ENCODE data around the gene NEGR1. TPM values are rescaled to one million over a fixed set of nuclear protein-coding genes. Genes with fewer than 3 reads are reported as not detected.

The NEGR1 gene
- total and polyA plus RNA-seq, 2 experiments from 2014 or later: 1.0 to 2.8 TPM

- DNase-seq (ENCODE audit: low spot score): no peak
- Histone ChIP-seq H3K4me2 (no peak overlapping the region), H3K4me3 (no peak overlapping the region), H4K20me1 (ENCODE audit: insufficient read depth, poor library complexity, severe bottlenecking) (no peaks in the 10 kb centered on the region), H3K36me3 (replicated peaks; ENCODE audit: insufficient read depth, low read depth) (no peaks in the 10 kb centered on the region), H3K27ac (no peak overlapping the region), H3K9me3 (ENCODE audit: low read depth) (no peaks in the 10 kb centered on the region), H3K4me1 (ENCODE audit: insufficient read depth) (no peaks in the 10 kb centered on the region), H2AFZ (no peak overlapping the region), H3K27me3 (no peaks in the 10 kb centered on the region), H3K9me2 (replicated peaks; ENCODE audit: insufficient read depth) (peaks cover 3% of the 10 kb centered on the region), H3K79me2 (no peaks in the 10 kb centered on the region)
- WGBS (ENCODE audit: low lambda C conversion rate, missing lambda C conversion rate): 86% methylated on average over 6 of the region's 6 CpGs
- TF ChIP-seq EZH2phosphoT487 (IDR thresholded peaks at IDR 0.05; ENCODE audit: low read depth, severe bottlenecking, unreplicated experiment): no peak
- no peak for TF ChIP-seq EZH2 (IDR thresholded peaks at IDR 0.05; ENCODE audit: borderline replicate concordance)
- TF ChIP-seq CTCF (IDR thresholded peaks at IDR 0.05; ENCODE audit: poor library complexity): no peak
These were observed 780.3 kb downstream of the NEGR1 start for GRCh38 chr1:71502006-71502405.

GRCh38 chr1:71498542-71498941 is 783.8 kb downstream of the NEGR1 start:
- DNase-seq (ENCODE audit: low spot score): no peak
- Histone ChIP-seq H3K9me2 (replicated peaks; ENCODE audit: insufficient read depth) (peaks cover 3% of the 10 kb centered on the region), H3K27ac (no peak overlapping the region), H3K27me3 (no peaks in the 10 kb centered on the region), H3K4me3 (no peak overlapping the region), H3K9me3 (ENCODE audit: low read depth) (no peaks in the 10 kb centered on the region), H4K20me1 (ENCODE audit: insufficient read depth, poor library complexity, severe bottlenecking) (no peaks in the 10 kb centered on the region), H3K4me1 (ENCODE audit: insufficient read depth) (no peaks in the 10 kb centered on the region), H3K36me3 (replicated peaks; ENCODE audit: insufficient read depth, low read depth) (no peaks in the 10 kb centered on the region), H3K4me2 (no peak overlapping the region), H3K79me2 (no peaks in the 10 kb centered on the region), H2AFZ (no peak overlapping the region)
- TF ChIP-seq EZH2phosphoT487 (IDR thresholded peaks at IDR 0.05; ENCODE audit: low read depth, severe bottlenecking, unreplicated experiment): no peak
- TF ChIP-seq EZH2 (IDR thresholded peaks at IDR 0.05; ENCODE audit: borderline replicate concordance): no peak
- TF ChIP-seq CTCF (IDR thresholded peaks at IDR 0.05; ENCODE audit: poor library complexity): no peak

- H3K9me3 ChIP-seq (ENCODE audit: low read depth): no peaks in the 10 kb centered on the region
- no peaks in the 10 kb centered on the region for H3K4me1 ChIP-seq (ENCODE audit: insufficient read depth)
- no peaks in the 10 kb centered on the region for H3K9me2 ChIP-seq (replicated peaks; ENCODE audit: insufficient read depth)
- H3K36me3 ChIP-seq (replicated peaks; ENCODE audit: insufficient read depth, low read depth): no peaks in the 10 kb centered on the region
- H3K4me3 ChIP-seq: no peak overlapping the region
- H3K27me3 ChIP-seq: no peaks in the 10 kb centered on the region
- no peak overlapping the region for H2AFZ ChIP-seq
- no peaks in the 10 kb centered on the region for H3K79me2 ChIP-seq
- no peak overlapping the region for H3K27ac ChIP-seq
- no peak overlapping the region for H3K4me2 ChIP-seq
- DNase-seq (ENCODE audit: low spot score): no peak
- TF ChIP-seq CTCF (IDR thresholded peaks at IDR 0.05; ENCODE audit: poor library complexity): no peak
- TF ChIP-seq EZH2phosphoT487 (IDR thresholded peaks at IDR 0.05; ENCODE audit: low read depth, severe bottlenecking, unreplicated experiment): no peak
- TF ChIP-seq EZH2 (IDR thresholded peaks at IDR 0.05; ENCODE audit: borderline replicate concordance): no peak
- no peaks in the 10 kb centered on the region for H4K20me1 ChIP-seq (ENCODE audit: insufficient read depth, poor library complexity, severe bottlenecking)
These were observed 788.2 kb downstream of the NEGR1 start for GRCh38 chr1:71494163-71494562.

Measured in hepatocyte (in vitro differentiated cells).